Ureter (tissue), 1 donor: ENCODE measurements around the gene DLEC1. TPM values are rescaled to one million over a fixed set of nuclear protein-coding genes. Genes with fewer than 3 reads are reported as not detected.
A peak's percentile ranks its signal among the peaks of the same experiment; 100 is the strongest.
"Not testable (repeated sequence)": the region's sequence is repeated elsewhere in the genome, so short reads cannot be mapped to it uniquely, and the experiment has no call there.

Source experiments
- DNase-seq: peaks from one replicate; pipeline ENCODE4 v3.0.0-alpha.2; 2020; ENCODE audit warnings: low spot score
- total RNA-seq: library from RNA; stranded (reverse); gene quantifications from one replicate; pipeline ENCODE4 v1.2.4, GENCODE V29; 2023
- donor health status: DM: yes; HTN: yes; CAD: no.

DLEC1 gene
- total RNA-seq, 1 donor from 2014 or later: 5.6 TPM

DNA sequence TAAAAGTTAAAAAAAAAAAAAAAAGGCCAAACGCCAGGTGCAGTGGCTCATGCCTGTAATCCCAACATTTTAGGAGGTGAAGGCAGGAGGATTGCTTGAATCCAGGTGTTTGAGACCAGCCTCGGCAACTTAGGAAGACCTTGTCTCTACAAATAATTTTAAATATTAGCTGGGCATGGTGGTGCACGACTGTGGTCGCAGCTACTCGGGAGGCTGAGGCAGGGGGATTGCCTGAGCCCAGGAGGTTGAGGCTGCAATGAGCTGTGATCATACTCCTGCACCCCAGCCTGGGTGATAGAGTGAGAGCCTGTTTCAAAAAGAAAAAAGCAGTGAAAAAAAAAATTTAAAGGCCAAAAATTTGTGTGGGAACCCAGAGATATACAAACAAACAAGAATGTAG lies 2.7 kb upstream of the DLEC1 start:
- DNase-seq: no peak

DNA sequence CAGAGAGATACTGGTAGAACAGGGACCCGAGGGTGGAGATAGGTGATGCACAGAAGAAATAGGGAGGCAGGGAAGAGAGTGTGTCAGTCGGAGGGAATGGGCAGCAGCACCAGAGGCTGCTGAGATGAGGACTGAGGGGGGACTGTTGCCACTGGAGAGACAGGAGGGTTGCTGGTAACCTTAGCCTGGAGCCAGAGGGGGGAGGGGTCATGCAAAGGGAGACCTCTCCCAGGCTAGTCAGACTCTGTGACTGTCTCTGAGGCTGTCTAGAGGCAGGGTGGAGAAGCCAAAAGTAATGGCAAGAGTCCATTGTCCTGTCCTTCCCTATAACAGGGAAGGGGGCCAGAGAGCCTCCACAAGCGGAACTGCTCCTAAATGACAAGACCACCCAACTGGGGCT lies 2.1 kb upstream of the DLEC1 start:
- no peak for DNase-seq

DNA sequence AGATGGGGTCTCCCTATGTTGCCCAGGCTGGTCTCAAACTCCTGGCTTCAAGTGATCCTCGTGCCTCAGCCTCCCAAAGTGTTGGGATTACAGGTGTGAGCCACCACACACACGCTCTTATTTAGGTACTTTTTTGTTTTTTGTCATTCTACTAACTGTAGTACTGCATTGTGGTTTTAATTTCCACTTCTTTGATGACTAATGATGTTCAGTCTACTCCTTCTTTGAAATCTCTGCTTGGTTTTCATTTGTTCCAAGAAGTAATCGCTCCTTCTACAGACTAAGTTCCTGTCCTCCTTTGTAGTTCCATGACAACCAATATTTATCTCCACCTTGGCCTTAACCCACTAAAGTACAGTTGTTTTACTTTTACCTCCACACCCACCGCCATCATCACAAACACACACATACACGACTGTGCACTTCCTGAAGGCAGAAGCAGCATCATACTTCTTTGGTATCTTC lies 529 bp upstream of the DLEC1 start:
- no peak for DNase-seq

DNA sequence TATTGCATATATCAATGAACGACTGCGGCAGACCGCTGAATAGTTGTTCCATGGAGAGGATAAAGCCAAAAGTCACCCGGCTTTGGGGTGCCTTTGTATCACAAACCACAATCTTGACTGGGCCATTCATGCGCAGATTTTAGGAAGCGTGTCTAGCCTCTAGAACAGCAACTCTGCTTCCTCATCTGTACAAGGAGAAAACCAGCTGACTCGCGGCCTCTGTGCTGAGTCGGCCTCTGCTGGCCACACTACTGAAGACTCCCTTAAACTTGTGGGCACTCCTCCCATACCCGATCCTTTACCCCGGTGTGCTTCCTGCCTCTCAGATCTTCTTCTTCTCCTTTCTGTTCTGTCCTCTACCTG lies 872 bp downstream of the DLEC1 start:
- peak; percentile 84 for DNase-seq

DNA sequence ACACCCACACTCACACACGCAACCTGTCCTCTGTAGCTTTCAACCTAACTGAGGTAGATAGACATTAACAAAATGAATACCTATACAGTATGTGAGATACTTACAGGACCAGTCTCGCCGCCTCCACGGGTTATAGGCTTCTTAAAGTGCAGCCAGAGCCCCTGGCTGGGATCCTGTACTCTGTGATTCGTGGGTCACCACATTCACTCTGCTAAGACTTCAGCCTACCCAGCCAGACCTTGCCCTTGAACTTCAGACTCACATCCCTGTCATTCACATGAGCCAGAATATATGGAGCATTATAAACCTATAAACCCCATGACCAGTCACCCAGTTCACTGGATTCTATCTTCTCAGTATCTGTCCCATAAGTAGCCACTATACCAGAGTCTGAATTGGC lies 1.4 kb downstream of the DLEC1 start:
- DNase-seq: no peak

DNA sequence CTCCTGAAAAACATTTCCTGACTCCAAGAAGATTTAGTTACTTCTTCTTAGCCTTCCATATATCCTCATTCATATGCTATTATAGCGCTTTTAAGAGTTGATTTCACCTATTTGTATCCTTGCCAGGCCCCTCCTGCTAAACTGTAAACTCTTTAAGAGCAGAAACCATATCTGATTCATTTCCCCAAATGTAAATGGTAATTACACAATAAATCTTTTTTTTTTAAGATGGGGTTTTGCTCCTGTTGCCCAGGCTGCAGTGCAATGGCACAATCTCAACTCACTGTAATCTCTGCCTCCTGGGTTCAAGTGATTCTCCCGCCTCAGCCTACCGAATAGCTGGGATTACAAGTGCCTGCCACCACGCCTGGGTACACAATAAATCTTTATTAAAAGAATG lies 4.5 kb downstream of the DLEC1 start:
- DNase-seq: no peak

DNA sequence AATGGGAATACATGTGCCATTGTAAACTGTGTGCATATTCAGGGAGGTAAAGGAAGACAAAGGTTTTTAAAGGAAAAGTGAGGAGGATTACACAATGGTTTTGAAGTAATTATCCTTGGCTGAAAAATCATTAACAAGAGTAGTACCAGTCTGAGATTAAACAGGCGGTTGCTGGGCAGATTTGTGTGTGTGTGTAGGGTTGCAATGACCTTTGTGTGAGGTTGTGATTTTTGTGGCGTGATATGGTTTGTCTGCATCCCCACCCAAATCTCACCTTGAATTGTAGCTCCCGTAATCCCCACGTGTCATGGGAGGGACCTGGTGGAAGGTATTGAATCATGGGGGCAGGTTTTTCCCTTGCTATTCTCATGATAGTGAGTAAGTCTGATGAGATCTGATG lies 7.0 kb downstream of the DLEC1 start:
- DNase-seq: no peak

DNA sequence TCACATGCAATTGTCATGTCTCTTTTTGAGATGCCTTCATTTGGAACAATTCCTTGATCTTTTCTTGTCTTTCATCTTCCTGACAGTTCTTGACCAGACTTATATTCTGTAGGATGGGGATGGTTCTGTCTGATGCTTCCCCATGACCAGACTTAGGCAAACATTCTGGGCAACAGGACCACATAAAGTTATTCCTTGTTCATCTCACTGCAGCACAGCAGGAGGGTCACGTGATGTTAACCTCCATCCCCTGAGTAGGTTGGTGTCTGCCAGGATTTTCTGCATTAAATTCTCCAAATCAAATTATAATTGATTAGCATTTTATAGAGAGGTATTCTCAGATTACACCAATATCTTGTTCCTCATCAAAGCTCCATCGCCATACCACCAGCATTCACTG lies 7.8 kb downstream of the DLEC1 start:
- DNase-seq: no peak

DNA sequence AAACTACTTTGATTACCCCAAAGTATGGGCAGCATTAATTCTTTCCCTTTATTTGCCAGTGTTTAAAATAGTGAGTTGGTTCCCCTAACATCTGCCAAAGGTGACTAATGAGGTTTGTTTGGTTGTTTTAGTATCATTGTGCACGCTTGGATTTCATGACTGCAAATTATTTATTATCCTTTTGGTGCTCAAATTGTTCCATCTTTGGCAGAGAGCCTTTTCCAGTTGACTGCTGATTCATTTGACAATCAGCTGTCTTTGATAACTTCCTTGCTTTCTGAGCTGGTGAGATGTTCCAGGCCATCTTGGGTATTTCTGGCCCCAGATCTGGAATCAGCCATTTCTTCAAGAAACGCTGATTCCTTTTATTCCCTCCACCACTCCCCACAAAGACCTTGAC lies 8.9 kb downstream of the DLEC1 start:
- DNase-seq: no peak

DNA sequence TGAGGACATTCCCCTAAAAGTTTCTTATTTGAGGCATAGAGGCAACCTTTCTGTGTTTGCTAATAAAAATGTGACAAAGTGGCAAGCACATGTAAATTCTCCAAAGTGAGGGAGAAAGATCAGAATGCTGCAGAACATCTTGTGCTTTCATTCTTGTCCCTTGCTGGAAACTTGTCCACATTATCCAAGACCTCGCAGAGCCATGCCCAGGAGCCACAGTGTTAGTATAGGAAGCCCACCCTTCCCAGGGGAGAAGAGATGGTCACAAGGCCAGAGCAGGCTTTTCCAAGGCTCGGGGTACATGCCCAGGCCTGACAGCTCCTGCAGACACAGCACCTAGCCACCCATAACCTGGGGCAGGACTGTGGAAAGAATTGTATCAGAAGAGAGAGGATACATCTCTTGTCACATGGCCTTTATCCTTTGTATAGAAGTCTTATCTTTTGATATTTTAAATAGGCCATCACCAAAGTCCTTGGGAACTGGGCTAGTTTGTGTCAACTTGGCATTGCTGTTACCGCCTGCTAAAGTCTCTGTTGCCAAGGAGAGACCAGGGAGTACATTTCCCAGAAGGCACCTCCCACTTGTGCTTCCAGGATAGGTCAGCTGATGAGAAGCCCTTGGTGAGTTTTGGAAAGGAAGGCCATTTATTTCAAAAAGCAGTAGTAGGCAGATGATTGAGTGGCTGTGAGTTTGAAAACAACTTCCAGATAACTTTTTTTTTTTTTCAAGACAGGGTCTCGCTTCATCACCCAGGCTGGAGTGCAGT lies 10.5 kb downstream of the DLEC1 start:
- DNase-seq: no peak

DNA sequence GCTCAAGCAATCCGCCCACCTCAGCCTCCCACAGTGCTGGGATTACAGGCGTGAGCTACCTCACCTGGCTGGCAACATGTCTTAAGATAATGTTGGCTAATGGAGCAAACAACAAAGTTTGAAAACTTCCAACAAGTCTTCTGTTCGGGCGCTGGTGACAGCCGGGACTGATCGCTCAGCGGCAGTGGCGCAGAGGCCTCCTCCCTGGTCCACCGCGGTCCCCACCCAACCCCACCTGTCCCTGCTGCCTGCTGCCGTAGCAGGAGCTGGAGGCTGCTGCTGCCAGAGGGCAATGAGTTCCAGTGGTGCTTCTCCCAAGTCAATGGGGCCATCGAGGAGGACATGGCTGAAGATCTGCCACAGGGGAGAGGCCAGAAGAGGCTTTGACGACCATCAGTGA lies 12.1 kb downstream of the DLEC1 start:
- DNase-seq: no peak

DNA sequence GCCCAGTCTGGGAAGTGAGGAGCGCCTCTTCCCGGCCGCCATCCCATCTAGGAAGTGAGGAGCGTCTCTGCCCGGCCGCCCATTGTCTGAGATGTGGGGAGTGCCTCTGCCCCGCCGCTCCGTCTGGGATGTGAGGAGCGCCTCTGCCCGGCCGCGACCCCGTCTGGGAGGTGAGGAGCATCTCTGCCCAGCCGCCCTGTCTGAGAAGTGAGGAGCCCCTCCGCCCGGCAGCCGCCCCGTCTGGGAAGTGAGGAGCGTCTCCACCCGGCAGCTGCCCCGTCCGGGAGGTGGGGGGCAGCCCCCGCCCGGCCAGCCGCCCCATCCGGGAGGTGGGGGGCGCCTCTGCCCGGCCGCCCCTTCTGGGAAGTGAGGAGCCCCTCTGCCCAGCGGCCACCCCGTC lies 14.3 kb downstream of the DLEC1 start:
- DNase-seq: not testable (repeated sequence)

DNA sequence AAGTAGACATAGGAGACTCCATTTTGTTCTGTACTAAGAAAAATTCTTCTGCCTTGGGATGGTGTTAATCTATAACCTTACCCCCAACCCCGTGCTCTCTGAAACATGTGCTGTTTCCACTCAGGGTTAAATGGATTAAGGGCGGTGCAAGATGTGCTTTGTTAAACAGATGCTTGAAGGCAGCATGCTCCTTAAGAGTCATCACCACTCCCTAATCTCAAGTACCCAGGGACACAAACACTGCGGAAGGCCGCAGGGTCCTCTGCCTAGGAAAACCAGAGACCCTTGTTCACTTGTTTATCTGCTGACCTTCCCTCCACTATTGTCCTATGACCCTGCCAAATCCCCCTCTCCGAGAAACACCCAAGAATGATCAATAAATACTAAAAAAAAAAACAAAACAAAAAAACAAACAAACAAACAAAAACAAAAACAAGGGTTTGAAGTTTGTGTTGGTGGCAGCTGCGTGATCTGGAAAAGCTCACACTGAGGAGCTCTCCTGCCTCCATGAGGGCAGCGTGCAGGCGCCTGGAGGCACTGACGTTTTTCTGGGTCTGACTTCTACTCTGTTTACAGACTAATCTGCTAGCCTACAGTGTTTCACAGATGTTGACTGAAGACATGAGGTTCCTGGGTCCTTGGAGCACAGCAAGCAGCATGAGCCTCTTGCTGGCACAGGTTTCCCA lies 14.9 kb downstream of the DLEC1 start:
- DNase-seq: not testable (repeated sequence)

DNA sequence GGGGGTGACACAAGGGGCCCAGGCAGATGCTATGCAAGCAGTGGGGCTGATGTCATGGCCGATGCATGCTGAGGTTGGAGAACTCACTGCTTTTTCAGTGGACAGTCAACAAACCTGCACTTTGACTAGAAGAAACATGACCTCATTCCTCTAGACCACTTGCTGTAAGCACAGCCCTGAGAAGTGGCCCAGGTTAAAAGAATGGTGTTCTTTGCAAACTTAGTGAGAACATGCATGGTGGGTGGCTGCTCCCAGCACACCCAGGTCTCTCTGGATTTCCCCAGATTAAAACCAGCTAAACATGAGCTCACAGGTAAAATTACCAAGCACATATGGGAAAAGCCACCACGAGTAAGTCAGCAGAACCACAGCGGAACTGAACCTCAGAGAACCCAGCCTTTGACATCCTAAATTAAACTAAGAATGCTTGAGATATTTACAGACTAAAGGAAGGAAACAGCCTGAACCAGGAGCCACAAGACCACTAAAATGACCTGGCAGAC lies 15.5 kb downstream of the DLEC1 start:
- DNase-seq: no peak

DNA sequence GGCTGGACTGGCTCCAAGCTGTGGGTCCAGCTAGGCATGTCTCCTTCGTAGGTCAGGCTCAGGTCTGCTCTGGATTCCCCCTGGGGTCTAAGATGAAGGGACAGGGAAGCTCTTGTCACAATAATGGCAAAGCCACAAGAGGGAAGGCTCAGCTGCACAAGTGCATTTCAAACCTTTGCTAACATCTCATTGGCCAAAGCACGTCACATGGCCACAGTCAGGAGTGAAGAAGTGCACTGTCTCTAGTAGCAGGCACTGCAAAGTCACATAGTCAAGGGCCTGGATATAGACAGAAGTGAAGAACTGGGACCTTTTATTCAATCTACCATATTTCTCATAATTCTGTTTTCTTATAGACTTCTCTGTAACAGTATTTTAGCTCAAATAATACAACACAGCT lies 20.1 kb downstream of the DLEC1 start:
- DNase-seq: no peak

DNA sequence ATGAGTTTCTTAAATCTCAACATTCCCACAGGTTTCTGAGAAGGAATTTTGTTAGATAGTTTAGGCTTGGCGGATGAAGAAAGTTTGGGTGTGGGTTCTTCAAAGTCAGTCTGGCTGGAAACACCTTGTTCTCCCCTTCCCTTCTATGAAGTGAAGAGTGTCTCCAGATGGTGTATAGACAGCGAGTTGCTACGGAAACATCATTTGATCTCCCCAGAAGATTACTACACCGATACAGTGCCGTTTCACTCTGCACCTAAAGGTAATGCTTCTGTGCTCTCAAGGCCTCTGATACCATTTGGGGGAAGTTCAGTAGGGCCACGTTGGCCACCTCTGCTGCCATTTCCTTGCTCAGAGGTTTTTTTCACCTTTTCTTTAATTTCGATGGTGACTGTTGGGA lies 20.6 kb downstream of the DLEC1 start:
- DNase-seq: no peak

DNA sequence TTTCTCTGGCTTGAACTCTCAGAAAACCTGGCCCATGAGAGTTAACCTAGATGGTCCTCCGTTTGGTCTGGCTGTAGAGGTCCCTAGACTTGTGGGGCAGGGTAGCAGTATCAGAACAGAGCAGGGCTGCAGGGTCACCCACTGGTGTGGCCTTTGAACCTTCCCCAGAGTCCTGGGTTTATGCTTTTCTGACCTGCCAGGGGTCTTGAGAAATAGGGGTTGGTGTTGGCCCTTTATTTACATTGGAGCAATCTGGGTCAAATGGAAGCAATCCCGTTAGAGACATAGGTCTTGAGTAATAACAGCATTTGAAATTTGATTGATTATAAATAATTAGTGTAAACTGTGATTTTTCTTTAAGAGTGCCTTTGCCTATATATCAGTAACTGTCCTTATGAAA lies 23.8 kb downstream of the DLEC1 start:
- no peak for DNase-seq

DNA sequence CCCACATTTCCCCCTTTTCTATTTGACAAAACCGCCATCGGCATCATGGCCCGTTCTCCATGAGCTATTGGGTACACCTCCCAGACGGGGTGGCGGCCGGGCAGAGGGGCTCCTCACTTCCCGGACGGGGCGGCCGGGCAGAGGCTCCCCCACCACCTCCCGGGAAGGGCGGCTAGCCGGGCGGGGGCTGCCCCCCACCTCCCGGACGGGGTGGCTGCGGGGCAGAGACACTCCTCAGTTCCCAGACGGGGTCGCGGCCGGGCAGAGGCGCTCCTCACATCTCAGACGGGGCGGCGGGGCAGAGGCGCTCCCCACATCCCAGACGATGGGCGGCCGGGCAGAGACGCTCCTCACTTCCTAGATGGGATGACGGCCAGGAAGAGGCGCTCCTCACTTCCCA lies 25.4 kb downstream of the DLEC1 start:
- DNase-seq: not testable (repeated sequence)

DNA sequence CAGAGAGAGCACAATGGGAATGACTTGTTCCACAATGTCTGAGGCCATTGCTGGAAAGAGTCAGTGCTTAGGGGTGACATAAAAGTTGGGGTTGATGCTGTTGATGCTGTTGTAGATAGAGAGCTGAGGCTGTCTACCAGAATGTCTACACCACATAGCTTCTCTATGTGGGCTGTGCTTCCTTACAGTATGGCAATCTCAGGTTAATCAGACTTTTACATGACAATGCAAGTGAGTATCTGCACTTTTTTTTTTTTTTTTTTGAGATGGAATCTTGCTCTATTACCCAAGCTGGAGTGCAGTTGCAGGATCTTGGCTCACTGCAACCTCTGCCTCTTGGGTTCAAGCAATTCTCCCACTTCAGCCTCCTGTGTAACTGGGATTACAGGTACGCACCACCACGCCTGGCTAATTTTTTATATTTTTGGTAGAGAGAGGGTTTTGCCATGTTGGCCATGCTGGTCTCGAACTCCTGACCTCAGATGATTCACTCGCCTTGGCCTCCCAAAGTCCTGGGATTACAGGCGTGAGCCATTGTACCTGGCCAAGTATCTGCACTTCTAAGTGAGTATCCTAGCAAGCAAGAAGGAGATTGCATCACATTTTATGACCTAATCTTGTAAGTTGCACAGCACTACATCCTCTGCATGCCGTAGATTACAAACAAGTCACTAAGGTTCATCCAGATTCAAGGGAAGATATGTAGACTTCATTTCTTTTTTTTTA lies 28.7 kb downstream of the DLEC1 start:
- DNase-seq: no peak

DNA sequence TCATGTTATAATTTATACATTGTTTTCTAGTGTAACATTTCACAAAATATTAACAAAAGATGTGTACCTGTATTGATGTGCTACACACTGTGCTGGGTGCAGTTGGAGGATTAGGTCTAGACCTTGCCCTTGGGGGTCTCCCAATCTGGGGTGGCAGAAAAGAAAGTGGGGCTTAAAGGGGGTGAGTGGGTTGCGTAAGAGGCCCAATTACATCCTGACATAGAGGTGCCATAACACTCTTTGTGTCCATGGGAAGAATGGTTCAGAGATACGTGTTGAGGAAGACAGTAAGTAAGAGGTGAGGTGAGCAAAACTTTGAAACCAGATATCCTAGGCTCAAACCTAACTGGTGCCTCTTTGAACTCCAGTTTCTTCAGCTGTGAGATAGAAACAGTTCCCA lies 31.0 kb downstream of the DLEC1 start:
- DNase-seq: no peak

DNA sequence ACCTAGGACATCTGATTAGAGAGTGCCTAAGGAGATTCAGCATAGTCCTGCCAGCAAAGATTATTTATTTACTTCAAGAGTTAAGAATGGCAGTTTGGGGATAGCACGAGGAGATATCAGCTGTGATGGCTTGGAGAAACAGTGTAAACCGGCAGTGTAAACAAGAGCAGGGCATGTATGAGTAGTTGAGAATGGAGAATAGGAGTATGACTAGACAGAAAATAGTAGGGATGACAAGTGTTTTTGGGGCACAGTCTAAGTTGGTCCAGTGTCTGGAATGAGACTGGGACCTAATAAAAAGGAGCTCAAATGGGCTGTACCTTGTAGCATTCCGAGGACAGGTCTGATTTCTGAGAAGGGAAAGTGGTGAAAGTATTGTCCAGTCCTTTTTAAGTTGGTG lies 38.1 kb downstream of the DLEC1 start:
- not testable (repeated sequence) for DNase-seq

DNA sequence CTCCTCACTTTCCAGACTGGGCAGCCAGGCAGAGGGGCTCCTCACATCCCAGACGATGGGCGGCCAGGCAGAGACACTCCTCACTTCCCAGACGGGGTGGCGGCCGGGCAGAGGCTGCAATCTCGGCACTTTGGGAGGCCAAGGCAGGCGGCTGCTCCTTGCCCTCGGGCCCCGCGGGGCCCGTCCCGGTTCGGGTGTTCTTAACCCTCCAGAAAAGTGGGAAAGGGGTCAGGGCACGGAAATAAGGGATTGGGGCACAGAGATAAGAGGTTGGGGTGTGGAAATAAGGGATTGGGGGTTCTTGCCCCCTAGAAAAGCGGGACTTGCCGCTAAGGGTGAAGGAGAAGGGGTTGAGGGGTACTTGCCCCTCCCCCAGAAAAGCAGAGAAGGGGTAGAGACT lies 43.3 kb downstream of the DLEC1 start:
- not testable (repeated sequence) for DNase-seq

DNA sequence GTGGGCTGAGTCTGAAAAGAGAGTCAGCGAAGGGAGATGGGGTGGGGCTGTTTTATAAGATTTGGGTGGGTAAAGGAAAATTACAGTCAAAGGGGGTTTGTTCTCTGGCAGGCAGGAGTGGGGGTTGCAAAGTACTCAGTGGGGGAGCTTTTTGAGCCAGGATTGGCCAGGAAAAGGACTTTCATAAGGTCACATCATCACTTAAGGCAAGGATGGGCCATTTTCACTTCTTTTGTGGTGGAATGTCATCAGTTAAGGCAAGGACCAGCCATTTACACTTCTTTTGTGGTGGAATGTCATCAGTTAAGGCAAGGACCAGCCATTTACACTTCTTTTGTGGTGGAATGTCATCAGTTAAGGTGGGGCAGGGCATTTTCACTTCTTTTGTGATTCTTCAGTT lies 44.2 kb downstream of the DLEC1 start:
- not testable (repeated sequence) for DNase-seq
